Astrocyte (in vitro differentiated cells and primary cell): ENCODE data around the gene PTPRT. TPM values are rescaled to one million over a fixed set of nuclear protein-coding genes. Genes with fewer than 3 reads are reported as not detected.
A peak's percentile ranks its signal among the peaks of the same experiment; 100 is the strongest.

Experiments
- DNase-seq: peaks from one replicate; pipeline ENCODE4 v3.0.0-alpha.2; 2010; ENCODE audit warnings: low read depth
- FAIRE-seq: peaks from 2 replicates; lab custom pipeline; 2011; peaks lifted over from hg19 to GRCh38; lab: Jason Lieb, UNC
- H2AFZ ChIP-seq: 2 replicates; pipeline ENCODE4 v1.6.0; 2012; ENCODE audit warnings: low read depth, low read length, inconsistent platforms
- H3K27ac ChIP-seq: 2 replicates; pipeline ENCODE4 v1.5.1; 2011; ENCODE audit warnings: low read depth, low read length, inconsistent platforms
- H3K27me3 ChIP-seq: 2 replicates; pipeline ENCODE4 v1.6.0; 2011; ENCODE audit warnings: low read length, inconsistent platforms; ENCODE audit not compliant: insufficient read depth
- H3K36me3 ChIP-seq: 2 replicates; pipeline ENCODE4 v1.5.1; 2011; ENCODE audit warnings: low read length, inconsistent platforms; ENCODE audit not compliant: insufficient read depth
- H3K4me1 ChIP-seq: 2 replicates; pipeline ENCODE4 v1.5.1; 2011; ENCODE audit warnings: low read length, inconsistent platforms; ENCODE audit not compliant: insufficient read depth
- H3K4me2 ChIP-seq: 2 replicates; pipeline ENCODE4 v1.6.0; 2012; ENCODE audit warnings: low read length, inconsistent platforms
- H3K4me3 ChIP-seq: 2 replicates; pipeline ENCODE4 v1.5.1; 2011; ENCODE audit warnings: low read depth, mild to moderate bottlenecking, low read length, inconsistent platforms; ENCODE audit not compliant: insufficient read depth
- H3K79me2 ChIP-seq: 2 replicates; pipeline ENCODE4 v1.6.0; 2012; ENCODE audit warnings: mild to moderate bottlenecking, low read length, inconsistent platforms; ENCODE audit not compliant: insufficient read depth
- H3K9ac ChIP-seq: 2 replicates; pipeline ENCODE4 v1.6.0; 2012; ENCODE audit warnings: mild to moderate bottlenecking, low read length, inconsistent platforms
- H3K9me3 ChIP-seq: 2 replicates; pipeline ENCODE4 v1.5.1; 2012; ENCODE audit warnings: low read depth, mild to moderate bottlenecking, low read length, inconsistent platforms; ENCODE audit not compliant: insufficient read depth
- H4K20me1 ChIP-seq: 2 replicates; pipeline ENCODE4 v1.6.0; 2012; ENCODE audit warnings: low read length, inconsistent platforms; ENCODE audit not compliant: insufficient read depth
- H3K27ac Mint-ChIP-seq: one replicate; pipeline ENCODE4 v1.8.0; 2021; ENCODE audit warnings: mild to moderate bottlenecking, mixed read lengths; ENCODE audit not compliant: unreplicated experiment
- H3K27me3 Mint-ChIP-seq: one replicate; pipeline ENCODE4 v1.8.0; 2021; ENCODE audit warnings: low read depth, mixed read lengths; ENCODE audit not compliant: unreplicated experiment
- H3K36me3 Mint-ChIP-seq: one replicate; pipeline ENCODE4 v1.8.0; 2021; ENCODE audit warnings: low read depth, mixed read lengths; ENCODE audit not compliant: unreplicated experiment
- H3K4me1 Mint-ChIP-seq: one replicate; pipeline ENCODE4 v1.8.0; 2021; ENCODE audit warnings: low read depth, mixed read lengths; ENCODE audit not compliant: unreplicated experiment
- H3K4me3 Mint-ChIP-seq: one replicate; pipeline ENCODE4 v1.8.0; 2021; ENCODE audit warnings: mild to moderate bottlenecking, moderate library complexity, mixed read lengths; ENCODE audit not compliant: unreplicated experiment
- H3K9me3 Mint-ChIP-seq: one replicate; pipeline ENCODE4 v1.8.0; 2021; ENCODE audit warnings: mild to moderate bottlenecking, mixed read lengths; ENCODE audit not compliant: unreplicated experiment
- CTCF ChIP-seq: IDR thresholded peaks from 2 replicates; pipeline ENCODE4 v1.5.1; 2011; ENCODE audit warnings: low read depth, mild to moderate bottlenecking, inconsistent platforms, low read length, moderate library complexity; ENCODE audit not compliant: insufficient read depth
- EZH2 ChIP-seq: IDR thresholded peaks from 2 replicates; pipeline ENCODE4 v1.6.1; 2012; ENCODE audit warnings: mild to moderate bottlenecking, low read length, inconsistent platforms; ENCODE audit not compliant: insufficient read depth
- total RNA-seq: library from RNA; stranded (reverse); gene quantifications from 2 replicates; pipeline ENCODE4 v1.2.1, GENCODE V29; 2021

Gene PTPRT
- total RNA-seq, 1 donor from 2014 or later = 0.25 TPM

GRCh38 chr20:43188234-43188653 lies 1.5 kb downstream of the PTPRT start:
- Histone ChIP-seq H3K9ac (no peak overlapping the region), H4K20me1 (no peaks in the 10 kb centered on the region), H3K4me1 (no peaks in the 10 kb centered on the region), H3K36me3 (no peaks in the 10 kb centered on the region), H2AFZ (no peak overlapping the region), H3K4me2 (no peak overlapping the region), H3K27ac (no peak overlapping the region), H3K4me3 (no peak overlapping the region), H3K79me2 (no peaks in the 10 kb centered on the region), H3K27me3 (peaks cover 14% of the 10 kb centered on the region), H3K9me3 (no peaks in the 10 kb centered on the region)
- DNase-seq = no peak
- Mint-ChIP-seq H3K36me3 (no peaks in the 10 kb centered on the region), H3K4me1 (no peaks in the 10 kb centered on the region), H3K9me3 (peaks cover 16% of the 10 kb centered on the region), H3K27me3 (peaks cover 32% of the 10 kb centered on the region), H3K27ac (no peak overlapping the region), H3K4me3 (no peak overlapping the region)
- TF ChIP-seq EZH2 (no peak), CTCF (no peak)
- FAIRE-seq = no peak

- H3K27ac ChIP-seq = no peak overlapping the region
- no peak for FAIRE-seq
- DNase-seq = peak; percentile 8
Observed at GRCh38 chr20:43187476-43188233, 2.1 kb downstream of the PTPRT start.

More at GRCh38 chr20:43187476-43188233, 2.1 kb downstream of the PTPRT start:
- TF ChIP-seq EZH2 (no peak), CTCF (peak; percentile 93)
- Mint-ChIP-seq H3K27me3 (peaks cover 27% of the 10 kb centered on the region), H3K4me1 (no peaks in the 10 kb centered on the region), H3K9me3 (peaks cover 16% of the 10 kb centered on the region), H3K4me3 (no peak overlapping the region), H3K36me3 (no peaks in the 10 kb centered on the region), H3K27ac (no peak overlapping the region)
- H3K9ac ChIP-seq = no peak overlapping the region
- no peaks in the 10 kb centered on the region for H3K36me3 ChIP-seq
- no peak overlapping the region for H3K4me2 ChIP-seq
- H3K4me1 ChIP-seq = no peaks in the 10 kb centered on the region
- no peak overlapping the region for H3K4me3 ChIP-seq
- H3K79me2 ChIP-seq = no peaks in the 10 kb centered on the region
- H3K27me3 ChIP-seq = peaks cover 14% of the 10 kb centered on the region
- no peaks in the 10 kb centered on the region for H4K20me1 ChIP-seq
- H2AFZ ChIP-seq = no peak overlapping the region
- no peaks in the 10 kb centered on the region for H3K9me3 ChIP-seq
